GM23248 (cell line): ENCODE measurements around the gene SALL3. TPM values are rescaled to one million over a fixed set of nuclear protein-coding genes. Genes with fewer than 3 reads are reported as not detected.

ENCODE experiments used
- DNase-seq: peaks from one replicate; pipeline ENCODE4 v3.0.0-alpha.2; 2015
- H2AFZ ChIP-seq: fragments of 200-600 bp; sonication (generic); 2 replicates; pipeline ENCODE4 v1.6.1; 2016; ENCODE audit warnings: antibody characterized with exemption
- H3F3A ChIP-seq: fragments of 200-600 bp; sonication (generic); 2 replicates; pipeline ENCODE4 v1.6.1; 2016; ENCODE audit warnings: mild to moderate bottlenecking, antibody characterized with exemption, mixed run types; ENCODE audit not compliant: insufficient read depth
- H3K27ac ChIP-seq: fragments of 200-600 bp; sonication (generic); 2 replicates; pipeline ENCODE4 v1.5.1; 2016; ENCODE audit warnings: mild to moderate bottlenecking
- H3K27me3 ChIP-seq: fragments of 200-600 bp; sonication (generic); replicated peaks from 2 replicates; pipeline ENCODE4 v1.6.1; 2016; ENCODE audit warnings: mild to moderate bottlenecking; ENCODE audit not compliant: insufficient read depth
- H3K36me3 ChIP-seq: fragments of 200-600 bp; sonication (generic); 2 replicates; pipeline ENCODE4 v1.6.1; 2016; ENCODE audit warnings: low read depth, mild to moderate bottlenecking
- H3K4me1 ChIP-seq: fragments of 200-600 bp; sonication (generic); 2 replicates; pipeline ENCODE4 v1.6.1; 2016; ENCODE audit warnings: mild to moderate bottlenecking; ENCODE audit not compliant: insufficient read depth
- H3K4me2 ChIP-seq: fragments of 200-600 bp; sonication (generic); one replicate; pipeline ENCODE4 v1.6.1; 2016; ENCODE audit warnings: mild to moderate bottlenecking; ENCODE audit not compliant: unreplicated experiment
- H3K4me3 ChIP-seq: fragments of 200-600 bp; sonication (generic); 2 replicates; pipeline ENCODE4 v1.5.1; 2016; ENCODE audit warnings: mild to moderate bottlenecking
- H3K79me2 ChIP-seq: fragments of 200-600 bp; sonication (generic); 2 replicates; pipeline ENCODE4 v1.6.1; 2016; ENCODE audit warnings: mild to moderate bottlenecking; ENCODE audit not compliant: insufficient read depth
- H3K9ac ChIP-seq: fragments of 200-600 bp; sonication (generic); 2 replicates; pipeline ENCODE4 v1.6.1; 2016; ENCODE audit warnings: mild to moderate bottlenecking
- H3K9me2 ChIP-seq: fragments of 200-600 bp; sonication (generic); 2 replicates; pipeline ENCODE4 v1.6.1; 2016; ENCODE audit warnings: mixed run types, mild to moderate bottlenecking, moderate library complexity; ENCODE audit not compliant: insufficient read depth
- H3K9me3 ChIP-seq: fragments of 200-600 bp; sonication (generic); one replicate; pipeline ENCODE4 v1.6.1; 2017; ENCODE audit warnings: low read depth
- H4K20me1 ChIP-seq: fragments of 200-600 bp; sonication (generic); 2 replicates; pipeline ENCODE4 v1.6.0; 2016; ENCODE audit not compliant: insufficient read depth
- EZH2 ChIP-seq: fragments of 200-600 bp; sonication (generic); IDR thresholded peaks from 2 replicates; pipeline ENCODE4 v1.6.1; 2018; ENCODE audit warnings: antibody characterized with exemption, mild to moderate bottlenecking; ENCODE audit not compliant: insufficient read depth, poor library complexity, severe bottlenecking
- EZH2phosphoT487 ChIP-seq: fragments of 200-600 bp; sonication (generic); IDR thresholded peaks from 2 replicates; pipeline ENCODE4 v1.6.1; 2018; ENCODE audit warnings: antibody characterized with exemption, moderate library complexity, mild to moderate bottlenecking, low read depth; ENCODE audit not compliant: insufficient read depth
- WGBS, 2 experiments: methylation state at CpG; one replicate each; pipeline ENCODE4 v1.1.6; 2015 to 2017; ENCODE audit warnings: low lambda C conversion rate in 2 of 2, low coverage in 1 of 2; ENCODE audit errors: missing lambda C conversion rate in 2 of 2; 5-methylcytosine and 5-hydroxymethylcytosine counted together
- in situ Hi-C: fragments of 300-500 bp; cut with MboI; formaldehyde crosslinking; loops from 2 replicates; pipeline ENCODE4 v1.15.0; 2020
- polyA plus RNA-seq: library from polyadenylated mRNA; unstranded; fragments of >200 nt; fragmentation: Nextera tagmentation; extraction: Ambion mirVana; gene quantifications from 2 replicates; pipeline ENCODE4 v1.2.1, GENCODE V29; 2016
- total RNA-seq: library from RNA; depleted of rRNA; stranded (reverse); fragments of >200 nt; shearing (Covaris generic); gene quantifications from 2 replicates; pipeline ENCODE4 v1.2.3, GENCODE V29; 2014

Gene SALL3
- total and polyA plus RNA-seq, 2 experiments from 2014 or later, result not detected

DNA sequence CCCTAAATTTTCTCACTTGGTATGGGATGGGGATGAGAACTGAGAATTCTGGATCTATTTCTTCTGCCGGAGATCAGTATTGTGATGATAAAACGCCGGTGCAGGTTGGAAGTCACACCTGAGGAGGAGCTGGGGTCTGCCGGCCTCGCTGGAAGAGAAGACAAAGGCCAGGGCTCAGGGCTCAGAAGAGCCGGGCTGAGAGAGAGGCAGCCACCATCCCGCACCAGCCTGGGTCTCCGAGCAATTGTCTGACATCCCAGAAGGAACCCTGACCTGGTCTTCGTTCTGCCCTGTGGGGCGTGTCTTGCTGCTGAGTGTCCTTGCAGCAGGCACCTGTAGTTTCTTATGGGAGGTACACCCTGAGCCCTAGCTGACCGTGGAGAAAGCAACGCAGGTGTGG lies 31.4 kb upstream of the SALL3 start:
- Histone ChIP-seq H3K9me3 (no peaks in the 10 kb centered on the region), H3K36me3 (no peaks in the 10 kb centered on the region), H3K27me3 (no peaks in the 10 kb centered on the region), H3K4me1 (no peaks in the 10 kb centered on the region), H3K9ac (no peak overlapping the region), H3F3A (no peaks in the 10 kb centered on the region), H4K20me1 (no peaks in the 10 kb centered on the region), H3K9me2 (no peaks in the 10 kb centered on the region), H2AFZ (no peak overlapping the region), H3K4me3 (no peak overlapping the region), H3K79me2 (no peaks in the 10 kb centered on the region), H3K4me2 (no peak overlapping the region), H3K27ac (no peak overlapping the region)
- TF ChIP-seq EZH2phosphoT487 (no peak), EZH2 (no peak)
- WGBS, 2 experiments, result 15 to 17% methylated on average over 12 of the region's 12 CpGs
- no peak for DNase-seq
- in situ Hi-C loops, result no loop called here

DNA sequence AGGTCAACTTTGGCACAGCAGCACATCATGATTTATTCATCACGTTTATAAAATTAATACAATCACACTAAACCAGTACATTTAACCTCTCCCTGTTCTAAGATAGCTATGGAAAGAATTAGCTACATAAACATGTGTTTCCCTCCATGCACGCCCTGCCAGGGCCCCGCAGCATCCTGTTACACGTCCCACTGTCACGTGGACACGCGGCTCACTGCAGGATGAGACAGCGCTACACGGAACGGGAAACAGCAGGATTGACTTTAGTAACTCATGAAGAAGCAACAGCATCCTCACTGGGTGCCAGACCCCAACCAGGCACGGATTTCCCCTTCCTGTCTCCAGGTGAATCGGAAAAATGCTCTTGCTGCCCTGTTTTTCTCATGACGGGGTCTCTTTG lies 30.9 kb upstream of the SALL3 start:
- Histone ChIP-seq H3K4me2 (no peak overlapping the region), H3K9me3 (no peaks in the 10 kb centered on the region), H3K9me2 (no peaks in the 10 kb centered on the region), H2AFZ (no peak overlapping the region), H3K27me3 (no peaks in the 10 kb centered on the region), H3F3A (no peaks in the 10 kb centered on the region), H3K36me3 (no peaks in the 10 kb centered on the region), H3K79me2 (no peaks in the 10 kb centered on the region), H3K9ac (no peak overlapping the region), H3K4me1 (no peaks in the 10 kb centered on the region), H4K20me1 (no peaks in the 10 kb centered on the region), H3K4me3 (no peak overlapping the region), H3K27ac (no peak overlapping the region)
- no peak for DNase-seq
- TF ChIP-seq EZH2phosphoT487, result no peak
- no peak for TF ChIP-seq EZH2
- in situ Hi-C loops, result no loop called here
- 23% methylated on average over 13 of the region's 13 CpGs for WGBS, 2 experiments

DNA sequence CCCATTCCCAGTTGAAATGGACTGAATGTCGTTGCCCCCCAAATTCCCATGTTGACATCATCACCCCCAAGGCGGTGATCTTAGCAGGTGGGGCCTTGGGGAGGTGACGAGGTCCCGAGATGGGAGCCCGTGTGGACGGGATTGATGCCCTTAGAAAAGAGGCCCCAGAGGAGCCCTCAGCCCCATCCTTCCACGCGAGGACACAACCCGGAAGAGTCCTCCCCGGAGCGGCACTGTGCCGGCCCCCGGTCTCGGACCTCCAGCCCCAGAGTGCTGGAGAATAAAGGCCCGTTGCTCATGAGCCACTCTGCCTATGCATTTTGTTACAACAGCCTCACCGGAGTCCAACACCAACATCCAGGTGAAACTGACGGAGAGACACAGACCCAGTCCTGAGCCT lies 30.4 kb upstream of the SALL3 start:
- no peak for DNase-seq
- Histone ChIP-seq H3F3A (no peaks in the 10 kb centered on the region), H3K27me3 (no peaks in the 10 kb centered on the region), H3K4me3 (no peak overlapping the region), H3K27ac (no peak overlapping the region), H4K20me1 (no peaks in the 10 kb centered on the region), H2AFZ (no peak overlapping the region), H3K79me2 (no peaks in the 10 kb centered on the region), H3K4me2 (no peak overlapping the region), H3K36me3 (no peaks in the 10 kb centered on the region), H3K9me2 (no peaks in the 10 kb centered on the region), H3K9me3 (no peaks in the 10 kb centered on the region), H3K4me1 (no peaks in the 10 kb centered on the region), H3K9ac (no peak overlapping the region)
- TF ChIP-seq EZH2, result no peak
- TF ChIP-seq EZH2phosphoT487, result no peak
- WGBS, 2 experiments, result 59 to 60% methylated on average over 17 of the region's 17 CpGs
- in situ Hi-C loops, result no loop called here

DNA sequence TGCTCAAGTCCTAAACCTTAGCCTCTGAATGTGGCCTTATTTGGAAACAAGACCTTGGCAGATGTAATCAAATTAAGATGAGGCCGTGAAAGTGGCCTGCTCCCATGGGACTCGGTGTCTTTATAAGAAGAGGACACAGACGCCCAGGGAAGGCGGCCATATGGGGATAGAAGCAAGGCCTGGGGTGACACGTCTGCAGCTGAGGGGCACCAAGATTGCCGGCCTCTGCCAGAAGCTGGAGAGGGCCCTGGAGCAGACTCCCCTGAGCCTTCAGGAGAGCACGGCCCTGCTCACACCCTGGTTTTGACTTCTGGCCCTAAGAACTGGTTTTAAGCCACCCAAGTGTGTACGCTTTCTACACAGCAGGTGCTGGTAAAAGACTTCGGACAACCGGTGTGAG lies 29.2 kb upstream of the SALL3 start:
- Histone ChIP-seq H3K4me2 (no peak overlapping the region), H3K79me2 (no peaks in the 10 kb centered on the region), H3K4me3 (no peak overlapping the region), H3K36me3 (no peaks in the 10 kb centered on the region), H3K4me1 (no peaks in the 10 kb centered on the region), H2AFZ (no peak overlapping the region), H4K20me1 (no peaks in the 10 kb centered on the region), H3K9me3 (no peaks in the 10 kb centered on the region), H3K9ac (no peak overlapping the region), H3K9me2 (no peaks in the 10 kb centered on the region), H3K27ac (no peak overlapping the region), H3F3A (no peaks in the 10 kb centered on the region), H3K27me3 (no peaks in the 10 kb centered on the region)
- DNase-seq, result no peak
- in situ Hi-C loops, result no loop called here
- TF ChIP-seq EZH2 (no peak), EZH2phosphoT487 (no peak)
- WGBS, 2 experiments, result 34 to 47% methylated on average over 10 of the region's 10 CpGs

DNA sequence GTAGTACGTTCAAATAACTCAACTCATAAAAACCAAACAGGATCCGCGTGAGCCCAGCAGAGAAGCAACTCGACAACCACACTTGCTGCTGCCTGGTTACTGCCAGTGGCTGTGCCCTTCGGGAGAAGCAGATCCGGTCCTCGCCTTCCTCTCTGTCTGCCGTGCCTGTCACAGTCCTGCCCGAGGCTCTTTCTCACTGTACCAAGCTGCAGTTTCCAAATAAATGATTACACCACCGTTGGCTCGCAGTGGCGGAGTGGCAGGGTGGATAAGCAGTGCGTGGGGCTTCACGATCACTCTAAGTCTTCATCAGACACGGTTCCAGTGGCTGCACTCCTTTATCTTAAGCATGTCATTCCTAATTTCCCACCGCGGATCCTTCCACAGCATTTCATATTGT lies 26.1 kb upstream of the SALL3 start:
- H3K9me2 ChIP-seq, result no peaks in the 10 kb centered on the region
- H3F3A ChIP-seq, result no peaks in the 10 kb centered on the region
- H3K9me3 ChIP-seq, result no peaks in the 10 kb centered on the region
- no peaks in the 10 kb centered on the region for H3K36me3 ChIP-seq
- H4K20me1 ChIP-seq, result no peaks in the 10 kb centered on the region
- no peak overlapping the region for H3K27ac ChIP-seq
- H3K9ac ChIP-seq, result no peak overlapping the region
- no peak overlapping the region for H3K4me3 ChIP-seq
- 31 to 36% methylated on average over 17 of the region's 17 CpGs for WGBS, 2 experiments
- H3K79me2 ChIP-seq, result no peaks in the 10 kb centered on the region
- in situ Hi-C loops, result no loop called here
- DNase-seq, result no peak
- TF ChIP-seq EZH2 (no peak), EZH2phosphoT487 (no peak)
- H3K4me2 ChIP-seq, result no peak overlapping the region
- no peaks in the 10 kb centered on the region for H3K4me1 ChIP-seq
- H2AFZ ChIP-seq, result no peak overlapping the region
- H3K27me3 ChIP-seq, result no peaks in the 10 kb centered on the region
